Dermis blood vessel endothelial cell (primary cell): ENCODE results near the gene DUS1L. TPM values are rescaled to one million over a fixed set of nuclear protein-coding genes. Genes with fewer than 3 reads are reported as not detected.
A peak's percentile ranks its signal among the peaks of the same experiment; 100 is the strongest.

Experiments
- DNase-seq: peaks from one replicate; pipeline ENCODE4 v3.0.0; 2010
- total RNA-seq: library from RNA; depleted of rRNA; stranded (reverse); fragments of >200 nt; gene quantifications from 2 replicates; pipeline ENCODE4 v1.2.3, GENCODE V29; 2014

The DUS1L gene
- 72.5 and 72.7 TPM in 2 replicates for total RNA-seq

DNA sequence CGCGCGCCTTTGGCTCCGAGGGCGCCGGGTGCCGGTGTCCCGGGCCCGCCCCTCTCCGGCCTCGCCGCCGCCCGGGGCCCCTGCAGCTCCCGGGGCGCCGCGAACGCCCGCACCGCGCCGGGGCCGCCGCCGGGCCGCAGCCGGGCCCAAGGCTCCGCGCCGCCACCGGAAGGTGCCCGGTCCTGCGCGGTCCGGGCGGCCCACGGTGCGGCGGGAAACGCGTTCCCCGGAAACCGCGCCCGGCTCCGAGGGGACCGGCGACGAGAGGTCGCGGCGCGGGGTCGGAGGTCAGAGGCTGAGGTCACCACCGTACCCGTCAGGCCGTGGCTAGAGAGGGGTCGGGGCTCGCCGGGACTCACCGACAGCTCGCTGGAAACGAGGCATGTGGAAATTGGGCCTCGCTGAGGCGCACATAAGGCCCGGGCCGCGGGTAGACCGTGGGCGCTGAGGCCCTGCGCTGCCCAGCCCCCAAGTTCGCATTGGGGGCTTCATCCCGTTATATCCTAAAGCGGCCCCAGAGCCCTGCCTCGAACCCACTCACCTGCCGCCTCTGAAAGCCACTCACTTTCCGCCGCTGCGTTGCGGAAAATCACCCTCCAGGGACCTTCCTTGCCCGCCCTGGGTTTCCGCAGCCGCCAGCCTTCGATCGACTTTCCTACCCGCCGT lies at the start of gene DUS1L:
TSS of gene DUS1L (minus strand) at position 167 of the 666 bp plus-strand sequence. CDS start 745 bp downstream, outside the sequence.
- DNase-seq: peak; percentile 67

DNA sequence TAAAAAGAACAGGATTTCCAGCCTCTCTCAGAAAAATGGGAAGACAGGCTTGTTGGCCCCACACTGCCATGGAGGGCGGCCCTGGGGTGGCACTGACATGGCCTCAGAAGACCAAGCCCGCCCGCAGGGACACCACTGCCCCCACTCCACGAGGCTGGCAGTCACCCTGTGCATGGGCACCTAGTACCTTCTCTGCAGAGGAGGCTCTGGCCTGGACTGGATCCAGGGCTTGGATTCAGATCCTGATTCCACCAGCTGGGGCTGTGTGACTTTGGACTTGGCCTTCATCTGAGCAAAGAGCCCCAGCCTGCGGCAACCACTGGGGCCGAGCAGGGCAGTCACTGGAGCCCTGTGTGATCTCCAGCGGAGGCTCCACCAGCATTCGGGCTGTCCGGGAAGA lies 49.3 kb upstream of the DUS1L start:
- DNase-seq: no peak

- no peak for DNase-seq
Observed at GRCh38 chr17:82114447-82114846, 48.8 kb upstream of the DUS1L start.

DNA sequence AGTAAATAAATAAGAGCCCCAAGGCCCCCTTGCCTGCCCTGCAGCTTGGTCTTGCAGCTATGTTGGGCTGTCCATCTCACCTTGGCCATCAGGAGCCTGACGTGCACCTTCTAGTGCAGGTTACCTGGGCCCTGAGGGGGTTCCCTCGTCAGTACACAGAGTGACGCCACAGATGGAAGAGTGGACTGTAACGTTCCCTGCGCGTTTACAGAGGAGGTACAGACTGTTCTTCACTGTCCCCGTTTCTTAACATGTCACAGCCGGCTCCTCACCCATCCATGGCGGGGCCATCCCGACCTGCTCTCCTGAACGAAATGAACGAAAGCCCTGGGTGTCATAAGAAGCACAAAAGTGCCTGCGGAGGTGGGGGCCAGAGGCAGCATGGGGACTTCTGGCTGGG lies 48.3 kb upstream of the DUS1L start:
- DNase-seq: no peak

- no peak for DNase-seq
Observed at GRCh38 chr17:82113422-82113821, 47.8 kb upstream of the DUS1L start.

- DNase-seq: no peak
Observed at GRCh38 chr17:82112914-82113311, 47.3 kb upstream of the DUS1L start.

- DNase-seq: no peak
Observed at GRCh38 chr17:82112181-82112913, 46.7 kb upstream of the DUS1L start.

GRCh38 chr17:82110298-82110697 lies 44.7 kb upstream of the DUS1L start:
- no peak for DNase-seq

GRCh38 chr17:82108961-82109475 lies 43.4 kb upstream of the DUS1L start:
- DNase-seq: no peak

- no peak for DNase-seq
Observed at GRCh38 chr17:82108496-82108945, 42.9 kb upstream of the DUS1L start.

DNA sequence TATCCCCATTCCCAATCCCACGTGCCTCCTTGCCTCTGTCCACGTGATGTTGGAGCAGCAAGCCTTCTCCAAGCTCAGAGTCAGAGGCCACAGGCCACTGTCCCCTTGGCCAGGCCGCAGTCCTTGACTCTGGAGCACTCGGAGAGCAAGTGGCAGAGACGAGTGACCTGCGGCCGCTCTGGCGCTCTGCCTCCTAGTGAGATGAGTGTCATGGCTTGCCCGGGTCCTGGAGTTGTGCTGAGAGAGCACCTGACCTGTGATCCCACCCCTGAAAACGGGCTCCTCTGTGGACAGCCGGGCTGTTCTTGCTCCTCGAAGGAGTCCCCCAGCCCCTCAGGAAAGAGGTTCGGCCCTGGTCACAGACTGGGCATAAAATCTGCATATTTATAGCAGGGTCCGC lies 42.4 kb upstream of the DUS1L start:
- DNase-seq: no peak

DNA sequence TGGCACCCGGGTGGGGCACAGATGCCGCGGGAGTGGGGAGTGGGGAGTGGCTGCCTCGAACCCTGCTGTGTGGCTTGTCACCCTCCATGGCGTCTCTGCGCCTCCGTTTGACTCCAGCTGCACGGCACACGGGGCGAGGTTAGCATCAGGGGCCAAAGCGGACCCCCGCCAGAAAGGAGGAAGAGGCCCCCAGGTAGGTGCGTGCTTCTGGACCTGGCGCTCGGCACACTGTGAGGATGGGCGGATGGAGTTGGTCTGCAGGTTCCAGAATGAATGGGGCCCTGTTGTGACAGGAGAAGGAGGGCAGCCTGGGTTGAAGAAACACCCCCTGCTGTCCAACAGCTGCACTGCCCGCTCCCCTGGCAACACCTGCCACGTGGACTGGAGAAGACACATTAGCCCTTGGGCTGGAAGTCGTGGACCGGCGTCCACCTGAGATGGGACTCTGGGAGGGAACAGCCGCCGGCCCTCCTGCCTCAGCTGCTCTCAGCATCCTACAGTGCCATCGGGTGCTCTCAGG lies 41.8 kb upstream of the DUS1L start:
- peak; percentile 37 for DNase-seq

- DNase-seq: no peak
Observed at GRCh38 chr17:82106688-82107305, 41.2 kb upstream of the DUS1L start.

DNA sequence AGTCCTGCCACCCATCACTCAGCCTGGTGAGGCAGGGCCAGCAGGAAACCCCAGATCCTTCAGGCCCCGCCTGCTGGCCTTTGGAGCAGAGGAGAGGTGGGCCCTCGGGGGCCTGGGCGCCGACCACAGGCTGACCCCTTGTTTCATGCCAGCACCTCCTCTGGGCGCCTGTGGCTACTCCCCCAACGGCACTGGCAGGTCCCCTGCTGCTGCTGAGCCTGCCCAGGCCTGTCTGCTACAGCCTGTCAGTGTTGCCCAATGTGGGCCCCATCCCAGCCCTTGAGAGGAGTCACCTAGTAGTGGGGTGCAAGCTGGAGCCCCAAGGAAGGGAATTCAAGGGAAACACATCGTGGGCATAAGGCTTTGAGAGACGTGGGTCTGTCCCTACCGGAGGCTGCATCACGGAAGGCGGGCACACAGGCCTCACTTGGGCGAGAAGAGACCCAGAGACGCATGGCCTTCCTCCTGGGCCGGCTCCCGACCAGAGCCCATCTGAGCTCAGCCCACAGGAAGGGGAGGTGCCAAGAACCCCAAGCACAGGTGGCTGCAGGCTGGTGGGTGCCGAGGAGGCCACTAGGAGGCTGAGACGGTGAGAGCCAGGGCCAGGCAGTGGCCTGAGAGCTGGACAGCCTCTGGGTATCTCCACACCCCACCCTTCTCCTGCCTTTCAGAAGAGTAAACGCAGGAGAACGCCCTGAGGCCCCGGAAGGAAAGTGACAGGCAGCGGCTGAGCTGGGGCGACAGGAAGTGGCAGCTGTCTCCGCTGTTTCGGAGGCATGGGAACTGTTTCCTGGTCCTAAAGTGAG lies 40.5 kb upstream of the DUS1L start:
- DNase-seq: peak; percentile 72

DNA sequence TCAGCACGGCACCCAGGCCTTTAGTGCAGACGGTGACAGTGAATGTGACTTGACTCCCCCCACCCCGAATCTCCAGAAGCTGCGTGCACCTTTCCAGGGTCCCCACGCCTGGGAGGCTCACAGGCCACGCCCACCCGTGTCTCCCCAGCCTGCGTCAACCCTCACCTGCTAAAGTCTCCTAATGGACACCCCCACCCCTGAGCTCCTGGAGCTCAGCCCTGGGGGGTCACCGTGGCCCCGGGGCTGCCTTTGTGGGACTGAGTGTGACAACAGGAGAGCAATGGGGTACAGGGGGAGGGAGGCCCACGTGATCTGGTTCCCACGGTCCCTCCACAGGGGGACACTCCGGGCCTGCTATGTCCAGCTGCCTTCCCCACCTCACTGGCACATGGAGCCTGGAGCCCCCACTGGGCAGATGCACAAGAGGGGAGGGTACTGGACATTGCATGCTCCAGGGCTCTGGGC lies 39.8 kb upstream of the DUS1L start:
- DNase-seq: no peak

DNA sequence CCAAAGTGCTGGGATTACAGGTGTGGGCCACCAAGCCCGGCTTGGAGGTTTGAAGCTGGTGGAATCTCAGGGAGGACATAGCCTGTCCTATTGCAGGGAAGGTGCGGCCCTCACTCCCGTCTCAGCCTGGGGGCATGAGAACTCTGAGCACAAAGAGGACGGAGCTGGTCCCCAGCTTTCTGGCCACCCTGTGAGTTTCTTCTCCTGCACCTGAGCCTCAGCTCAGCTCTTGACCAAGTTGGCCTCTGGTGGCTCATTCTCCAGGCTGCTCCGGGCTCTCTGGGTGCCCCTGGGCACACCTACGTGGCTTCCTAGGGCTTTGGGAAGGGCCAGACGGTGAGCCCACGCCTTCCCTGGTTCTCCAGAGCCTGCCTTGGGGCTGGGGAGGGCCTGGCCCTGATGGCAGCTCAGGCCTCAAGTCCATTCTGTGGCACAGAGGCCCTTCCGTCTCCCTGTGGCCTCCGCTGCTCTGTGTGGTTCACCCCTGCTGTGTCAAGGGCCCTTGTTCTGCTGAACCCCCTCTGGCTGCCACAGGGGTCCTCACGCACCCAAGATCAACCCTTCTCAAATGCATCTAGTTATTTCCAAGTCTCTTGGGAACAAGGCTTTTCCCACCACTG lies 39.3 kb upstream of the DUS1L start:
- no peak for DNase-seq

DNA sequence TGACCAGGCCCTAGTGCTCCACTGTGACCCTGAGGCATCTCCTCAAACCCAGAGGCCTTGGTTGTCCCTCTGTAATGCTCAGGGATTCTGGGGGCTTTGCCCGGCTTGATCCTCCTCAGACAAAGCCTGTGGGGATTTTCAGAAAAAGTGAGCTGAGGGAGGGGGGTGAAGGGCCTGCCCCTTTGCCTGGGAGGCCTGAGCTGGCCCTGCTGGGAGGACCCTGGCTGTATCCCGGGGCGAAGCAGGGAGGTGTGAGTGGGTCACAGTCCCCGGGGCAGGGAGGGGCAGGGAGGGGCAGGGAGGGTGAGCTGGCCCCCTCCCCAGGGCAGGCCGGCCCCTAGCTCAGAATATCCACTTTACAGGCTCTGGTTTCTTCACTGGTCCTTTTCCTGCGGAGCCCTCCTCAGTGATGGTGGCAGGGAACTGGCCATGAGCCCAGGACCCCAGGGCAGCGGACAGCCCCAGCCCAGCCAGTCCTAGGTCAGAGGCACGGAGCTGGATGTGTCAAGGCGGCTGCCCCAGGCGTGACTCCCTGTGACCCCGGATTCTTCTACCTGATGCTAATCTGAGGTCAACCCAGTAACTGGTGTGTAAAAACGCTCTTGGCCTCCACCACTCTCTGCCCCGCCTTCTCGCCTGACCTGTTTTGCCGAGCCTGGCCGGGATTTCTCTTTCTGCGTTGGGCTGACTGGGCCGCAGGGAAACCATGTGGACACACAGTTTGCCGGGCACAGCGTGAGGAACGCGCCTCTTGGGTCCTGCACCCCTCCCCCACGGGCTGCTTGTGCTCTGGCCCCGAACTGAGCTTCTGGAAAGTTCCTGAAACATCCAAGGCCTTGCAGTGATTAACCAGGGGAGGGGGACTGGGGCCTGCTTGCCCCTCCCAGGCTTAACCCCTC lies 38.2 kb upstream of the DUS1L start:
- DNase-seq: no peak

- no peak for DNase-seq
Observed at GRCh38 chr17:82101767-82102679, 36.4 kb upstream of the DUS1L start.

GRCh38 chr17:82101301-82101715 lies 35.7 kb upstream of the DUS1L start:
- no peak for DNase-seq
